Esophagus squamous epithelium (tissue), 5 donors: Measurements from ENCODE around the gene FAM98B. TPM values are rescaled to one million over a fixed set of nuclear protein-coding genes. Genes with fewer than 3 reads are reported as not detected.

Source experiments
- DNase-seq: peaks from one replicate; lab custom pipeline; 2025; lab: John Stamatoyannopoulos, UW
- H3K27ac ChIP-seq, 4 donors: fragments of 200-600 bp; sonication (generic); one replicate each; pipeline ENCODE4 v1.5.1; 2016 to 2019; ENCODE audit warnings: mild to moderate bottlenecking in 1 of 4
- H3K27me3 ChIP-seq, 4 donors: fragments of 200-600 bp; sonication (generic); 1 replicate in 3 of 4; 2 replicates in 1 of 4; pipeline versions ENCODE4 v1.5.1 to v1.6.0; 2017 to 2021; ENCODE audit warnings: antibody characterized with exemption in 1 of 4
- H3K36me3 ChIP-seq, 3 donors: fragments of 200-600 bp; sonication (generic); one replicate each; pipeline ENCODE4 v1.5.1; 2016 to 2019
- H3K4me1 ChIP-seq, 3 donors: fragments of 200-600 bp; sonication (generic); one replicate each; pipeline ENCODE4 v1.5.1; 2017 to 2019
- H3K4me3 ChIP-seq, 4 donors: fragments of 200-600 bp; sonication (generic); 1 replicate in 3 of 4; 2 replicates in 1 of 4; pipeline ENCODE4 v1.5.1; 2016 to 2019; ENCODE audit warnings: mild to moderate bottlenecking in 2 of 4, moderate library complexity in 1 of 4
- H3K9me3 ChIP-seq, 3 donors: fragments of 200-600 bp; sonication (generic); one replicate each; pipeline ENCODE4 v1.5.1; 2016 to 2019
- POLR2A ChIP-seq, 4 donors: fragments of 450-650 bp; IDR thresholded peaks; one replicate each; pipeline ENCODE4 v1.6.1; 2017; ENCODE audit warnings: antibody characterized with exemption in 4 of 4, mild to moderate bottlenecking in 4 of 4, moderate library complexity in 3 of 4
- WGBS, 2 donors: methylation state at CpG; one replicate each; pipeline ENCODE4 v1.1.5; 2018; 5-methylcytosine and 5-hydroxymethylcytosine counted together
- intact Hi-C: fragments of 100-400 bp; cut with DNase I; formaldehyde crosslinking; loops from one replicate; pipeline ENCODE4 v1.15.0; 2022
- total RNA-seq, 4 donors: library from RNA; depleted of rRNA; stranded (reverse); fragments of >200 nt; gene quantifications; one replicate each; pipeline ENCODE4 v1.1.0, GENCODE V29; 2016
- TF ChIP-seq, protein P1 (sequence below), 6 experiments: fragments of 450-650 bp in 4 of 6; fragments of 200-600 bp in 2 of 6; sonication (generic) in 2 of 6; IDR thresholded peaks; one replicate each; pipeline ENCODE4 v1.5.1; 2016 to 2019; ENCODE audit warnings: antibody characterized with exemption in 6 of 6, mild to moderate bottlenecking in 4 of 6, moderate library complexity in 4 of 6
- donor health status: DM: yes; HTN: yes; CAD: no.

FAM98B gene
- total RNA-seq, 4 donors from 2014 or later: 5.6 to 10.9 (median 7.1) TPM

DNA sequence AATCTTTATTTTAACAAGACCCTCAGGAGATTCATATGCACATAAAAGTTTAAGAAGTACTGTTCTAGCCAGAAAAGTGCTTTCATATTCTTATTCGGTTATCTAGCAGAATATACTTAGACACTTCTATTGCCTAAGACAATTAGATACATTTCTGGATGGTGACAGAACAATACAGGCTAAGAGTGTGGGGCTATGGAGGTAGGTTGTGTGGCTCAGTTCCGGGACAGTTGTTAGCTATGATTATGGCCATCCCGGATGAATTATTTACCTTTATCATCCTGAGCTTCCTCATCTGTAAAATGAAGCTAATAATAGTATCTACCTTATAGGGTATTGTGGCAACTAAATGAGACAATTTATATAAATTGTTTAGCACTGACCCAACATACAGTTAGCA, 6.6 kb downstream of the FAM98B start:
- Histone ChIP-seq H3K9me3 (no peaks in the 10 kb centered on the region), H3K4me3 (no peak overlapping the region), H3K36me3 (peaks cover 0 to 11% (median 0%) of the 10 kb centered on the region in 3 donors), H3K27me3 (no peaks in the 10 kb centered on the region), H3K4me1 (peaks cover 0 to 9% (median 0%) of the 10 kb centered on the region in 3 donors), H3K27ac (no peak overlapping the region)
- WGBS, 2 donors: 81% methylated on average over 3 of the region's 3 CpGs
- DNase-seq: no peak
- no peak for TF ChIP-seq POLR2A (IDR thresholded peaks at IDR 0.05)
- TF ChIP-seq, protein P1, sequence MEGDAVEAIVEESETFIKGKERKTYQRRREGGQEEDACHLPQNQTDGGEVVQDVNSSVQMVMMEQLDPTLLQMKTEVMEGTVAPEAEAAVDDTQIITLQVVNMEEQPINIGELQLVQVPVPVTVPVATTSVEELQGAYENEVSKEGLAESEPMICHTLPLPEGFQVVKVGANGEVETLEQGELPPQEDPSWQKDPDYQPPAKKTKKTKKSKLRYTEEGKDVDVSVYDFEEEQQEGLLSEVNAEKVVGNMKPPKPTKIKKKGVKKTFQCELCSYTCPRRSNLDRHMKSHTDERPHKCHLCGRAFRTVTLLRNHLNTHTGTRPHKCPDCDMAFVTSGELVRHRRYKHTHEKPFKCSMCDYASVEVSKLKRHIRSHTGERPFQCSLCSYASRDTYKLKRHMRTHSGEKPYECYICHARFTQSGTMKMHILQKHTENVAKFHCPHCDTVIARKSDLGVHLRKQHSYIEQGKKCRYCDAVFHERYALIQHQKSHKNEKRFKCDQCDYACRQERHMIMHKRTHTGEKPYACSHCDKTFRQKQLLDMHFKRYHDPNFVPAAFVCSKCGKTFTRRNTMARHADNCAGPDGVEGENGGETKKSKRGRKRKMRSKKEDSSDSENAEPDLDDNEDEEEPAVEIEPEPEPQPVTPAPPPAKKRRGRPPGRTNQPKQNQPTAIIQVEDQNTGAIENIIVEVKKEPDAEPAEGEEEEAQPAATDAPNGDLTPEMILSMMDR (IDR thresholded peaks at IDR 0.05): no peak
- intact Hi-C loops: no loop called here

DNA sequence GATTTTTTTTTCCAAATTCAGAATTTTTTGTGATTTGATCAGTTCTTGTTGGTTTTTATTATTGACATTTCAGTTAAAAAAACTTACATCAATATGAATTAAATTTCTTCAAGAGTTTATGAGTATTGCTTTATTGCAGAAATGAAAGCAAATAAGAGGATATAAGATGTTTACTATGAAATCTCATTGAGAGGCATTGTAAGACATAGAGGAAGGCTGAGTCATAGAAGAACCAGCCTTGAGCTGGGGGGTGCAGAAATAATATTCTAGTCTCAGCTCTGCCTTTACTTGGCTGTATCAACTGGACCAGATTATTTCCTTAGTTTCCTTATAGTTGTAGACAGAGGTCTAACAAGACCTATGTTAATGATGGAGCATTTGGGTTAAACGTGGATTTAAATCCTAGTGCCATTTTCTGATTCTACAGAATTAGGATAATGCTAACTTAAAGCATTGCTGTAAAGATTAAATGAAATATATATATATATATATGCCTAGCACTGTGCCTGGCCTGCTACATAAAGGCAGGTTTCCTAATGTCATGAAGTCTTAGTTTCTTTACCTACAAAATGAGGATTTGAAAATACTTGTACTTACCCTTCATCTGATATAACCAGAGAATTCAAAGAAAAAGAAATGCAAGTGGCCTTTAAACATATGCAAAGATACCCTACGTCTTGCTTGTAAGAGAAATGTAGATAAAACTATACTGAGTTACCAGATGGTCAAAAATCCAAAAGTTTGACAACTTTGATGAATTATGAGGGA, 7.3 kb downstream of the FAM98B start:
- peaks cover 0 to 2% (median 0%) of the 10 kb centered on the region in 3 donors for H3K4me1 ChIP-seq
- H3K4me3 ChIP-seq: no peak overlapping the region
- TF ChIP-seq POLR2A (IDR thresholded peaks at IDR 0.05): no peak
- TF ChIP-seq, protein P1 (IDR thresholded peaks at IDR 0.05): no peak
- H3K9me3 ChIP-seq: no peaks in the 10 kb centered on the region
- H3K27ac ChIP-seq: no peak overlapping the region
- H3K27me3 ChIP-seq: no peaks in the 10 kb centered on the region
- DNase-seq: no peak
- intact Hi-C loops: no loop called here
- H3K36me3 ChIP-seq: peaks cover 0 to 11% (median 0%) of the 10 kb centered on the region in 3 donors
- WGBS, 2 donors: 80 to 85% methylated on average over 2 of the region's 2 CpGs

DNA sequence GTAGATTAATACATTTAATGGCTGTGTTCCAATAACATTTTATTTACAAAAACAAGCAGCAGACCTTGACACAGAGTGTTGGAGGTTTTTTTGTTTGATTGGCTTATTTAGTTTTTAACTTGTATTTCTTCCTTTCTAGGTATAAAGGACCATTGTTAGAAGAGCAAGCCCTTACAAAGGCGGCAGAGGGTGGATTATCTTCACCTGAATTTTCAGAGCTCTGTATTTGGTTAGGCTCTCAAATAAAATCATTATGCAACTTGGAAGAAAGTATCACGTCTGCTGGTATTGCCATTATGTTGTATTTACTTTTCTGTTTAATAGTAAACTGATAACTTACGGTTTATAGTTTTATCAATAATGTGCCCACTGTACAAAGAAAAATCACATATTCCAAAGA, 10.0 kb downstream of the FAM98B start:
- Histone ChIP-seq H3K36me3 (peaks cover 0 to 11% (median 0%) of the 10 kb centered on the region in 3 donors), H3K27me3 (no peaks in the 10 kb centered on the region), H3K27ac (no peak overlapping the region), H3K9me3 (no peaks in the 10 kb centered on the region), H3K4me3 (no peak overlapping the region), H3K4me1 (no peaks in the 10 kb centered on the region)
- intact Hi-C loops: no loop called here
- TF ChIP-seq POLR2A (IDR thresholded peaks at IDR 0.05): no peak
- TF ChIP-seq, protein P1 (IDR thresholded peaks at IDR 0.05): no peak
- DNase-seq: no peak
- 67 to 76% methylated on average over 3 of the region's 3 CpGs for WGBS, 2 donors

DNA sequence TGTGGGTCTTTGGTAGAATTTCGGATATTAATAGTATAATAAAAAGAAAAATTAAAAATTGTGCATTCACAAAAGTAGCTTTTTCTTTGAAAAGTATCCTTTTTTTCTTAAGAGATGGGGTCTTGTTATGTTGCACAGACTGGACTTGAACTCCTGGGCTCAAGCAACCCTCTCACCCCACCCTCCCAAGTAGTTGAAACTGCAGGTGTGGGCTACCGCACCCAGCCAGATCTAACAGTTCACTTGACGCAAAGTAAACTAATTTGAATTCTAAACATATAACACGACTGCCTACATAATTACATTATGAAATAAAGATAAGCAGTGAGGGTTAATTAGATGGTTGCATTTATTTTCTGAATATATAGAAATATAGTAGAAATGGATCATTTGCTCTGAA, 10.7 kb downstream of the FAM98B start:
- H3K4me1 ChIP-seq: no peaks in the 10 kb centered on the region
- no peak for DNase-seq
- TF ChIP-seq, protein P1 (IDR thresholded peaks at IDR 0.05): no peak
- no peak for TF ChIP-seq POLR2A (IDR thresholded peaks at IDR 0.05)
- no peak overlapping the region for H3K4me3 ChIP-seq
- intact Hi-C loops: no loop called here
- 71 to 95% methylated on average over 4 of the region's 4 CpGs for WGBS, 2 donors
- H3K27ac ChIP-seq: no peak overlapping the region
- no peaks in the 10 kb centered on the region for H3K9me3 ChIP-seq
- H3K27me3 ChIP-seq: no peaks in the 10 kb centered on the region
- H3K36me3 ChIP-seq: peaks cover 0 to 6% (median 0%) of the 10 kb centered on the region in 3 donors

DNA sequence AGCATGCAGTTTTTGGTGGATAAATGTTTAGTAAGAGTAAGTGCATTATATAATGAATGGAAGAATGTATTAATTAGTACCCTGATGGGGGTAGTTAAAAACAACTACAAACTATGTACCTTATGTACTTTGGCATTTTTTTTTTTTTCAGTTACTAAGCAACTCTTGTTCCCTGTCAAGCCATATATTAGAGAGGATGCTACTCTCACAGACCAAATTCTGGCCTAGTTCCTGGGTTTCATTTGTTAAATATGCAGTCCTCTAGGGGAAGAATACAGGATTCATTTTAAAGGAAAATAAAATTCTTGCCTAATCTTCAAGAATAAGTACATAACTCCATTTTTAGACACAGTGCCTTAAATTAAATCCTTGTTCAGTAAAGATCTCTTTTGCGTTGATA, 16.9 kb downstream of the FAM98B start:
- 95 to 100% methylated on average over 1 of the region's 1 CpG for WGBS, 2 donors
- intact Hi-C loops: no loop called here
- TF ChIP-seq POLR2A (IDR thresholded peaks at IDR 0.05): no peak
- TF ChIP-seq, protein P1 (IDR thresholded peaks at IDR 0.05): no peak

More for the DNA sequence above, 16.9 kb downstream of the FAM98B start:
- Histone ChIP-seq H3K4me1 (no peaks in the 10 kb centered on the region), H3K9me3 (no peaks in the 10 kb centered on the region), H3K4me3 (no peak overlapping the region), H3K36me3 (peaks cover 0 to 52% (median 5%) of the 10 kb centered on the region in 3 donors), H3K27me3 (no peaks in the 10 kb centered on the region), H3K27ac (no peak overlapping the region)
- no peak for DNase-seq
